ENCODE measurements around the gene LRRC40. TPM values are rescaled to one million over a fixed set of nuclear protein-coding genes. Genes with fewer than 3 reads are reported as not detected.
"Not testable (repeated sequence)": the region's sequence is repeated elsewhere in the genome, so short reads cannot be mapped to it uniquely, and the experiment has no call there.

Gene LRRC40
- total RNA-seq, 1 experiment from 2014 or later = 15.9 TPM

DNA sequence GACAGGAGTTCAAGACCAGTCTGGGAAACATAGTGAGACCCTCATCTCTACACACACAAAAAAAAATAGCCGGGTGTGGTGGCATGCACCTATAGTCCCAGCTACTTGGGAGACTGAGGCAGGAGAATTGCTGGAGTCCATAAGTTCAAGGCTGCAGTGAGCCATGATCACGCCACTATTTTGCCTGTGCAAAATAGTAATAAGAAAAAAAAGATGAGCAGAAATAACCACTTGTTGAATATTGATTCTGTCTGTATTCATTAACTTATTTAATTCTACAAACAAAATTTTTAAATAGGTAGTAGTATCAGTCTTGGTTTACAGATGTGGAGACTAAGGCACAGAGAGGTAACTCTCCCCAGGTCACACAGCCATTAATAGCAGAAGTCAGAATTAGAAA, 16.9 kb downstream of the LRRC40 start:
- H3K27me3 ChIP-seq (ENCODE audit: control insufficient read depth, insufficient read depth, low read length) = no peaks in the 10 kb centered on the region
- in situ Hi-C loops (cut with HindIII; ENCODE audit: low pct_unique_long_range_greater_than_20kb, low sequenced_read_pairs) = no loop called here
- TF ChIP-seq SIN3A (IDR thresholded peaks at IDR 0.05; ENCODE audit: borderline replicate concordance, insufficient read depth, low read depth, low read length) = no peak
- TF ChIP-seq, protein P1, sequence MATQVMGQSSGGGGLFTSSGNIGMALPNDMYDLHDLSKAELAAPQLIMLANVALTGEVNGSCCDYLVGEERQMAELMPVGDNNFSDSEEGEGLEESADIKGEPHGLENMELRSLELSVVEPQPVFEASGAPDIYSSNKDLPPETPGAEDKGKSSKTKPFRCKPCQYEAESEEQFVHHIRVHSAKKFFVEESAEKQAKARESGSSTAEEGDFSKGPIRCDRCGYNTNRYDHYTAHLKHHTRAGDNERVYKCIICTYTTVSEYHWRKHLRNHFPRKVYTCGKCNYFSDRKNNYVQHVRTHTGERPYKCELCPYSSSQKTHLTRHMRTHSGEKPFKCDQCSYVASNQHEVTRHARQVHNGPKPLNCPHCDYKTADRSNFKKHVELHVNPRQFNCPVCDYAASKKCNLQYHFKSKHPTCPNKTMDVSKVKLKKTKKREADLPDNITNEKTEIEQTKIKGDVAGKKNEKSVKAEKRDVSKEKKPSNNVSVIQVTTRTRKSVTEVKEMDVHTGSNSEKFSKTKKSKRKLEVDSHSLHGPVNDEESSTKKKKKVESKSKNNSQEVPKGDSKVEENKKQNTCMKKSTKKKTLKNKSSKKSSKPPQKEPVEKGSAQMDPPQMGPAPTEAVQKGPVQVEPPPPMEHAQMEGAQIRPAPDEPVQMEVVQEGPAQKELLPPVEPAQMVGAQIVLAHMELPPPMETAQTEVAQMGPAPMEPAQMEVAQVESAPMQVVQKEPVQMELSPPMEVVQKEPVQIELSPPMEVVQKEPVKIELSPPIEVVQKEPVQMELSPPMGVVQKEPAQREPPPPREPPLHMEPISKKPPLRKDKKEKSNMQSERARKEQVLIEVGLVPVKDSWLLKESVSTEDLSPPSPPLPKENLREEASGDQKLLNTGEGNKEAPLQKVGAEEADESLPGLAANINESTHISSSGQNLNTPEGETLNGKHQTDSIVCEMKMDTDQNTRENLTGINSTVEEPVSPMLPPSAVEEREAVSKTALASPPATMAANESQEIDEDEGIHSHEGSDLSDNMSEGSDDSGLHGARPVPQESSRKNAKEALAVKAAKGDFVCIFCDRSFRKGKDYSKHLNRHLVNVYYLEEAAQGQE (IDR thresholded peaks at IDR 0.05; ENCODE audit: insufficient read depth in 1 of 2, low read depth in 2 of 2, low read length in 1 of 2) = no peak
- TF ChIP-seq POLR2AphosphoS5 (IDR thresholded peaks at IDR 0.05; ENCODE audit: low read depth, low read length) = no peak
- TF ChIP-seq, protein P2, sequence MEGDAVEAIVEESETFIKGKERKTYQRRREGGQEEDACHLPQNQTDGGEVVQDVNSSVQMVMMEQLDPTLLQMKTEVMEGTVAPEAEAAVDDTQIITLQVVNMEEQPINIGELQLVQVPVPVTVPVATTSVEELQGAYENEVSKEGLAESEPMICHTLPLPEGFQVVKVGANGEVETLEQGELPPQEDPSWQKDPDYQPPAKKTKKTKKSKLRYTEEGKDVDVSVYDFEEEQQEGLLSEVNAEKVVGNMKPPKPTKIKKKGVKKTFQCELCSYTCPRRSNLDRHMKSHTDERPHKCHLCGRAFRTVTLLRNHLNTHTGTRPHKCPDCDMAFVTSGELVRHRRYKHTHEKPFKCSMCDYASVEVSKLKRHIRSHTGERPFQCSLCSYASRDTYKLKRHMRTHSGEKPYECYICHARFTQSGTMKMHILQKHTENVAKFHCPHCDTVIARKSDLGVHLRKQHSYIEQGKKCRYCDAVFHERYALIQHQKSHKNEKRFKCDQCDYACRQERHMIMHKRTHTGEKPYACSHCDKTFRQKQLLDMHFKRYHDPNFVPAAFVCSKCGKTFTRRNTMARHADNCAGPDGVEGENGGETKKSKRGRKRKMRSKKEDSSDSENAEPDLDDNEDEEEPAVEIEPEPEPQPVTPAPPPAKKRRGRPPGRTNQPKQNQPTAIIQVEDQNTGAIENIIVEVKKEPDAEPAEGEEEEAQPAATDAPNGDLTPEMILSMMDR (IDR thresholded peaks at IDR 0.05) = no peak
- no peak overlapping the region for H3K4me3 ChIP-seq (ENCODE audit: low read depth in 2 of 2, low read length in 2 of 2)
- intact Hi-C loops (cut with micrococcal nuclease; ENCODE audit: unreplicated experiment) = no loop called here
- H3K27ac ChIP-seq (ENCODE audit: low read length) = no peak overlapping the region
- H3K36me3 ChIP-seq (ENCODE audit: control insufficient read depth, insufficient read depth, low read length) = no peaks in the 10 kb centered on the region
- no peaks in the 10 kb centered on the region for H3K4me1 ChIP-seq (ENCODE audit: control insufficient read depth, insufficient read depth, low read length)
- ATAC-seq (no peak), DNase-seq (ENCODE audit: low read depth, low spot score) (no peak)
- POLR2A ChIA-PET = no interaction called here
- CTCF ChIA-PET = no interaction called here
- BruUV-seq (replicated peaks) = no TSS peak
- no peaks in the 10 kb centered on the region for H3K9me3 ChIP-seq (ENCODE audit: control insufficient read depth, insufficient read depth, low read depth, low read length)

DNA sequence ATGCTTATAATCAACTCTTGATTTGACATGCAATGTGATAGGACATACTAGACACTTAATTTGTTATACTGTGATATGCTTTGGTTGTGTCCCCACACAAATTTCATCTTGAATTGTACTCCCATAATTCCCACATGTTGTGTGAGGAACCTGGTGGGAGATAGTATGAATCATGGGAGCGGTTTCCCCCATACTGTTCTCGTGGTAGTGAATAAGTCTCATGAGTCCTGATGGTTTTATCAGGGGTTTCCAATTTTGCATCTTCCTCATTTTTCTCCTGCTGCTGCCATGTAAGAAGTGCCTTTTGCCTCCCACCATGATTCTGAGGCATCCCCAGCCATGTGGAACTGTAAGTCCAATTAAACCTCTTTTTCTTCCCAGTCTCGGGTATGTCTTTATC, 20.2 kb downstream of the LRRC40 start:
- CTCF ChIA-PET; DNase-seq (ENCODE audit: low read depth, low spot score); H3K27me3 ChIP-seq (ENCODE audit: control insufficient read depth, insufficient read depth, low read length); POLR2A ChIA-PET; H3K4me1 ChIP-seq (ENCODE audit: control insufficient read depth, insufficient read depth, low read length); H3K36me3 ChIP-seq (ENCODE audit: control insufficient read depth, insufficient read depth, low read length); H3K4me3 ChIP-seq (ENCODE audit: low read depth in 2 of 2, low read length in 2 of 2); H3K27ac ChIP-seq (ENCODE audit: low read length); in situ Hi-C loops (cut with HindIII; ENCODE audit: low pct_unique_long_range_greater_than_20kb, low sequenced_read_pairs); H3K9me3 ChIP-seq (ENCODE audit: control insufficient read depth, insufficient read depth, low read depth, low read length); intact Hi-C loops (cut with micrococcal nuclease; ENCODE audit: unreplicated experiment); BruUV-seq (replicated peaks); ATAC-seq: not testable (repeated sequence)

DNA sequence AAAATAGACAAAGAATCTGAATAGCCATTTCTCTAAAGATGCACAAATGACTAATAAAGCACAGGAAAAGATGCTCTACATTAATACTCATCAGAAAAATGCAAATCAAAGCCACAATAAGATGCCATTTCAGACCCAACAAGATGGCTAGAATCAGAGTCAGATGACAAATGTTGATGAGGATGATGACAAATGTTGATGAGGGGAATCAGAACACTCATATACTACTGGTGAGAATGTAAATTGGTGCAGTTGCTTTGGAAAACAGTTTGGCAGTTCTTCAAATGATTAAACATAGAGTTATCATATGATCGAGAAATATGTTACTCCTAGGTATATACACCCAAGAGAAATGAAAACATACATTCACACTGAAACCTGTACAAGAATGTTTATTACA, 33.9 kb downstream of the LRRC40 start:
- Histone ChIP-seq H3K36me3 (ENCODE audit: control insufficient read depth, insufficient read depth, low read length) (peaks cover 4% of the 10 kb centered on the region; the same call in 1 of the 2 replicates), H3K27ac (ENCODE audit: low read length) (no peak overlapping the region), H3K4me3 (ENCODE audit: low read depth in 2 of 2, low read length in 2 of 2) (no peak overlapping the region), H3K27me3 (ENCODE audit: control insufficient read depth, insufficient read depth, low read length) (no peaks in the 10 kb centered on the region), H3K9me3 (ENCODE audit: control insufficient read depth, insufficient read depth, low read depth, low read length) (no peaks in the 10 kb centered on the region), H3K4me1 (ENCODE audit: control insufficient read depth, insufficient read depth, low read length) (no peaks in the 10 kb centered on the region)
- POLR2A ChIA-PET = no interaction called here
- BruUV-seq (replicated peaks) = no TSS peak
- DNase-seq (ENCODE audit: low read depth, low spot score) (no peak), ATAC-seq (no peak)
- CTCF ChIA-PET = no interaction called here
- intact Hi-C loops (cut with micrococcal nuclease; ENCODE audit: unreplicated experiment) = no loop called here
- in situ Hi-C loops (cut with HindIII; ENCODE audit: low pct_unique_long_range_greater_than_20kb, low sequenced_read_pairs) = no loop called here
- TF ChIP-seq, protein P2 (IDR thresholded peaks at IDR 0.05) = no peak
- TF ChIP-seq POLR2AphosphoS5 (IDR thresholded peaks at IDR 0.05; ENCODE audit: low read depth, low read length) (no peak), SIN3A (IDR thresholded peaks at IDR 0.05; ENCODE audit: borderline replicate concordance, insufficient read depth, low read depth, low read length) (no peak), TCF7L2 (IDR thresholded peaks at IDR 0.05; ENCODE audit: low read depth, low read length) (no peak)
- TF ChIP-seq, protein P1 (IDR thresholded peaks at IDR 0.05; ENCODE audit: insufficient read depth in 1 of 2, low read depth in 2 of 2, low read length in 1 of 2) = no peak

Data from Panc1 (cell line).